NCI-H1436 treated with DMSO at 0.1 percent for 48 hours (cell line): ENCODE results near the gene ST6GAL2.

Experiments used
- DNase-seq: peaks from one replicate; lab custom pipeline; 2025; lab: John Stamatoyannopoulos, UW

Gene ST6GAL2

DNA sequence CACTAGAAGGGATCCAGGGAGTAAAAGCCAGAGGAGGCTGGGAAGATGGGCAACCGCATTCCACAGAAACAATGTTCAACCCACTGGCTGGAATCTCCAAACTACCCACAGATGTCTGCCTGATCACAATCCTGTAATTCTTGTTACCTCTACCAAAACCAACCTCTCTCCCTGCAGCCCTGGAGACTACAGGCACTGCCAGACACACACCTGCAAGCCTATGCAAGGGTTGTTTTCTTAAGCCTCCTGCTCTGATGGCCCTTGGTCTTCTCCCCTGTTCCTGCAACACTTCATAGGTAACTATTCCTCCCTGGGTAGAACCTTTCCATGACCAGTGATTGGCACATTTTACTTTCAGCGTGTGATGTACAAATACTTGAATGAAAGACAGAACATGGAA lies 21.9 kb downstream of the ST6GAL2 start:
- no peak for DNase-seq

DNA sequence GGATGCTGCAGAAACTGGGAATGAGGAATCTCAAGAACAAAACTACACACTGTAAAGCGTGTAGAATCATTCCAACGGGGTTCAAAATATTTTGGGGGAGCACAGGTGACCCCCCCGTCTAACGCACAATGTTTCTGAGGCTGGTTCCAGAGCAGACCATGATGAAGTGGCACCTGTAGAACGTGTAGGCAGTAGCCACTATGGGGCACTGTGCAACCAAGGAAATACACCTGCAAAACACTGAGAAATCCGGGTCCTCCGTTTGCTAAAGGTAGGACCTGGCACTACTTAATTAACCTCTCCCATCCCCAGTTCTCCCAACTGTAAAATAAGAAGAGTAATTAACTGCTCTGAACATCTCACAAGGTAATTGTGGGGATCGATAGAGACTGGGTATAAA lies 22.6 kb downstream of the ST6GAL2 start:
- no peak for DNase-seq

- DNase-seq: no peak
These were observed 26.5 kb downstream of the ST6GAL2 start for GRCh38 chr2:106859498-106859897.

DNA sequence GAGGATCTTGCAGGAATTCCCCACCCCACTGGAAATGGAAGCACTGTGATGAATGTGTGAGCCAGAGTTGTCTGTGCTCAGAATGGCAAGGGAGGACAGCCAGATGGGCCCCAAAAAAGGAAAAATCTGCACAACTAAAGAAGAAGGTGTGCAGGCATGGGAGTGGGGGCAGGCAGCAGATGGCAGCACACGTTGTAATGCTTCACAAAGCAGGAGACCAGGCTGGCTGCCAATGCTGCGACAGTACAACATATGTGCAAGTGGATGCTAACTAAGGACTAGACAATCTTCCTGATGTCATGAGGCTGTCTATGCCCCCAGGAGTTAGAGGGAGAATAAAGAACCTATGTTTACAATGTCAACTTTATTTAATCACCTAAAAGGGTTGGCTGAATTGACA lies 27.2 kb downstream of the ST6GAL2 start:
- DNase-seq: no peak

DNA sequence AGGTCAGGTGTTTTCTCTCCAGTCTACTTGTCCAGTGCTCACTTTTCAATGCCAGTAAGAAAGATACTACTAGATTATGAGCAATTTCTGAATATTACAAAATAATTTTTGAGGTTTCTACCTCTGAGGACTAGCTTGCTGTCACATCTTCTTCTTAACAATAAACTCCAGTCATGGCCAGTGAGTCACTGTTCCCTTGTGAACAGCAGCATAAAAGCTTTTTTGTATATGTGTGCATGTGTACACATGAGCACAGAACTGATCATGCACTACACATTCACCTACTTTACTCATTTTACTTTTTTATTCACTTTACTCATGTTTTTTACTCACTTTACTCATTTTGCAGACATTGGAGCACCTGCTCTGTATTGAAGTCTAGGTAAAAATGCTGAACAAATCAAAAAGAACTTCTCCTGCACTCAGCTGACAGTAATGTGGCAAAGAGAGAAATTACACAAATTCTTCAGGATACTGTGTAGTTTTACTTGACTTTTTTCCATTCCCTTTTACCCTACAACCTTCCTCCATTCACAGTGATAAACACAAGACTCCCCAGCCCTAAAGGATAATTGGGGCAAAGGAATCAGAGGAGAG lies 28.0 kb downstream of the ST6GAL2 start:
- no peak for DNase-seq

- DNase-seq: no peak
These were observed 32.3 kb downstream of the ST6GAL2 start for GRCh38 chr2:106853631-106854030.

GRCh38 chr2:106851881-106852501 lies 34.0 kb downstream of the ST6GAL2 start:
- DNase-seq: no peak

- no peak for DNase-seq
These were observed 34.7 kb downstream of the ST6GAL2 start for GRCh38 chr2:106851087-106851874.

GRCh38 chr2:106849253-106849652 lies 36.7 kb downstream of the ST6GAL2 start:
- DNase-seq: no peak

DNA sequence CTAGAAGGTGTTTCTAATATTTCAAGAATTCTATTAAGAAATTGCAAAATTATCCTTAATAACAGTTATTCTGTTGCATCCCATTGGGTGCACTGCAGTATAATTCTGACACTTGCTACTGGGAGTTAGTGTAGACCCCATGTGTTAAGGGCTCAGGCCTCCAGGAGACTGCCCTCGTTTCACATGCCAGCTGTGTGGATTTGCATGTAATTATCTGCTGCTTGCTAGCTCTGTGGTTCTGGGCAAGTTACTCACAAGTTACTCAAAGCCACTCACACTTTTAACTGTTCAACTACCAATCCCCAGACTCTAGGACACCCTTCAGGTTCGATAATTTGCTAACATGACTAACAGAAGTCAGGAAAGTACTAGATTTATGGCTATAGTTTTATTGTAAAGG lies 38.6 kb downstream of the ST6GAL2 start:
- DNase-seq: no peak

- no peak for DNase-seq
These were observed 40.3 kb downstream of the ST6GAL2 start for GRCh38 chr2:106845716-106846115.

DNA sequence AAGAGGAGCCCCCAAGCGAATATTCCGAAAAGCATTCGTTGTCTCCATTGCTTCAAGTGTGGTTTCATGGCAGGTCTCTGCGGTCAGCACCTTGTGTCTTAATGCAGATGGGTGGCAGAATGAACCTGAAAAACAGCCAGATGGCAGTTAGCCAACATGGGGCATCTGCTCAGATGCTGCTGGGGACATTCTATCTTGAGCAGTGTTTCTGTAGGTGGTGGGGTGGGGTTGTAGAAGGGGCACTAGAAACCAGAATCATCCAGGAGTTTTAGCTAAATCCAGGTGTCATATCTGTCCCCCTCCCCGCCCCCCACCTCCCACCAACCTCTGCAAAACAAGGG lies 42.1 kb downstream of the ST6GAL2 start:
- no peak for DNase-seq

DNA sequence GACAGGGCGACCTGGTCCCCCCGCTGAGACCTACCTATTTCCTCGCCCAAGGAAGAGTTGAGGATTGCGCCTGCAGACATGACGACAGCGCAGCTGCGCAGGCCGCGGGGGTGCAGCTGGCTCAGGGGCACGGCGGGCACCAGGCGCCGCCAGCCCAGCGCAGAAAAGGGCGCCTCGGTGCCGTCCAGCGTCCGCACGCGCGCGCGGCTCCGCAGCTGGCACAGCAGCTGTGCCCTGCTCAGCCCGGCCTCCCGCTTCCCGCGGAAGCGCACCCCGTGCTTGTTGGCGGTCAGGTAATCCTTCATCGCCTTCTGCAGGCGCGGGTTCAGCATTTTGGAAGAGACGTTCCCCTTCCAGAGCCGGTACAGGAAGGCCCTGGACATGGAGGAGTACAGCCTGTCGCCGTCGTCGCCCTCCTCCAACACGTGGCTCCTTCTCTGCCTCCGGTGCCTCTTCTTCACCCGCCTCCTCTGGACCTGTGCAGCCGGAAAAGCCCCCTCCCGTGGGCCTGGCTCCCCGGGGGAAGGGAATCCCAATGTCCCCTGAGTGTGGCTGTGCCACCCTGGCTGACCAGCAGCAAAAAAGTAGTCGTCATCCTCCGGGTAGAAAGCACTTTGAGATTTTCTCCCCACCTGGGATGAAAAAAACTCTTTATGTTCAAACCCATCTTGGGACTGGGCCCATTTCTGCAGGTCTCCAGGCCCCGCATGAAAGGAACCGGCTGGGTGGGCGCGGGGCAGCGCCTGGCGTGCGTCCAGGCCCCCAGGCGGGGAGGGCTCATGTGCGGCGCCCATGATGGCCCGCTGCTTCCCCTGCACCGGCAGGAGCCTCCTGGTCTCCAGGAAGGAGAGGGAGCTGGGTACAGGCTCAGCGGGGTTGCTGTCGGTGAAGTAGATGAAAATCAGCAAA lies 42.7 kb downstream of the ST6GAL2 start:
- DNase-seq: no peak

GRCh38 chr2:106841886-106842645 lies 43.9 kb downstream of the ST6GAL2 start:
- no peak for DNase-seq

DNA sequence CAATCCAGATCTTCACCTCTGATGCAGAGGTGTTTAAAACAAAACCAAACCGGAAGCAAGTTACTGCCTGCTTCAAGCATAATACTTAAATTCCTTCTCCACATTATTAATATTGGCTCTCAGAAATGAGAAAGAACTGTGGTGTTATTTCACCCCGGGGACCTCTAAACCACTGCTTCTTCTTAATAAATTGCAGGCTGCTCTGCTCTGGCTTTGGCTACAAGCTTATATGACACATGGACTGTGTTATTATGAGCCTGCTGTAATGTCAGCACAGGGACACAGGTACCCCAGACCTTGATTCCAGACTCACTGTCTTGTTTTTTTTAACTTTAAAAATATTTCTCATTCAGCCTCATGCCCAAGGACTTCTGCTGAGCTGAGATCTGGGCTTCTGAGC lies 45.1 kb downstream of the ST6GAL2 start:
- no peak for DNase-seq

DNA sequence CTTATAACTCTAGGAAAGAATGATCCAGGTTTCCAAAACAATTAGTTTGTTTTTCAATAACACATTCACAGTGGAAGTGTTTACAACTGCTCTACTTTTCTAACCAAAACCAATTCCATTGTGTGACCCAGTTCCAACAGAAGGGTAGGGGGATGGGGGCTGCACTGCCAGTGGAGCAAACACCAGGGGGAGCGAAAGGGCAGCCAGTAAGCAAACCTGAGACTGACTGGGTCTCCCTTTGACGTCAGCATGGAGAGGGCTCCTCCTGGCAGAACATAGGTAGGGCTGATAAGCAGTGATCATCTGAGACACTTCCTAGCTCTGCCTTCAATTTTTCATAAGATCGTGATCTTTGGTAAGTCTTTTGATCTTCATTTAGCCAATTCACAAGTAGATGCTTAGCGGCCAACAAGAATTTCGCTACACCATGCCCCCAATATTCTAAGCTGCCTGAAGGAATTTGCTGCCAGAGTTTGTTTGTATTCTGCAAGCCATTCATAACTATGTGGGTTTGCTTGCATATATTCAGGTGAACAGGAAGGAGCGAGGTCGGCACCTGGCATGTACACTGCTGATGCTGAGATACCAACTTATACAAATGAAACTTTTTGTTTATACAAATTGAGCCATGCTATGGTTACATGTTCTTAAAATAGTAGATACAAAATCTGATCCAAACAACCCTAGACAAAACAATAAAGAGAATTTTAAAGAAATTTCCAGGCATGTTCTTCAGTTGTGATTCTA lies 45.9 kb downstream of the ST6GAL2 start:
- peak; percentile 30 for DNase-seq

- no peak for DNase-seq
These were observed 52.7 kb downstream of the ST6GAL2 start for GRCh38 chr2:106833256-106833655.

DNA sequence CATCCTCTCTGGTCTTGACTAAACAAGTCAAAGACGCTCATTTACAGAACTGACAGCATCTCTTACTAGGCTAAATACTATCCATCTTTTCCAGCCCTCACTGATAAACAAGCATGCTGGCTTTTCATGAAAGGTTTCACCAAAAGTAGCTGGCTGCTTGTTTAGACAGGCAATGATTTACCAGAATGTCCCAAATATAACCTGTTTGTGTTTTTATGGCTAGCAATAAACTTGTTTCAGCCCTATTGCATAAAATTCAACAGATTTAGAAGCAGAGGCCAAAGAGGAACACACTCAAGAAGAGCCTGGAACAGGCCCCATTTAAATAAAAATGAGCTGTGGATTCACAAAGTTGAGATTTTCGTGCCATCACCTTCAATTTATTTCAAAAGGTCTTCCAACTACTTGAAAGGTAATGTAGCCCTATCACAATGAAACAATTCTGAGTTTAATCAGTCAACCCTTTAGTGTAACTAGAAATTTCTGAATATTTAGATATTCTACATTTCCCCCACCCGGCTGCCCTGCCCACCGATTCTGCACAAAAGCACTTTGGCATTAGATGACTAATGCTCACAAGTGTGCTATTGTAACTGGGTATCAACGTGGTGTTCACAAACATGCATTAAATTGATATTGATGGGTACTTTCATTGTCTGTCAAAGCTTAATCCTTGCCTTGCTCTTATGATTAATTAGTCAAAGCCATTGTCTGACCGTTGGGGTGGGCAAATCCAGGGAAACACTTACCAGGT lies 54.0 kb downstream of the ST6GAL2 start:
- DNase-seq: no peak

DNA sequence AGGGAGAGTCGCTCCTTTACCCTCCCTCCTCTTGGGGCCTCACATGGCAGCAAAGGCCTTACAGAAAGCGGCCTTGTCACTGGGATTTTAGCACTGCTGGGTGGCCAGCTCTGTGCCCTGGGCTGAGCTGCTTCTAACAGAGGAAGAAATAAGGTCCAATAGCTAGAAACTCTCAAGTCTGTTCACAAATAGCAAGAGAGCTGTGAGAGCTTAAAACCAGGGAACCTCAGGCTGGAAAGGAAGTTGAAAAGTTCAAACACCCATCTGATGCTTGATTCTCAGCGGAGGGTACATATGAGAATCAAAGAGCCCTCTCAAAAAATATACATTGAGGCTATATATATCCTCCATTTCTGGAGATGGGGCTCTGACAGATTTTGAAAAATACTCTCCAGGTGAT lies 54.7 kb downstream of the ST6GAL2 start:
- DNase-seq: no peak

- no peak for DNase-seq
These were observed 55.8 kb downstream of the ST6GAL2 start for GRCh38 chr2:106830191-106830590.
